ES-I3 (cell line): ENCODE results near the gene JSRP1.
"Not testable (repeated sequence)": the region's sequence is repeated elsewhere in the genome, so short reads cannot be mapped to it uniquely, and the experiment has no call there.

Experiments used
- H3K36me3 ChIP-seq: 2 replicates; pipeline ENCODE4 v1.6.1; 2013; ENCODE audit warnings: mild to moderate bottlenecking, low read length, control low read depth, moderate library complexity; ENCODE audit not compliant: insufficient read depth
- H3K4me1 ChIP-seq: 2 replicates; pipeline ENCODE4 v1.6.1; 2013; ENCODE audit warnings: mild to moderate bottlenecking, control low read depth, low read length; ENCODE audit not compliant: insufficient read depth
- H3K9ac ChIP-seq: 2 replicates; pipeline ENCODE4 v1.6.1; 2013; ENCODE audit warnings: low read depth, mild to moderate bottlenecking, low read length, moderate library complexity
- H3K9me3 ChIP-seq: 2 replicates; pipeline ENCODE4 v1.6.1; 2013; ENCODE audit warnings: mild to moderate bottlenecking, low read length, moderate library complexity; ENCODE audit not compliant: control insufficient read depth, insufficient read depth

Gene JSRP1

DNA sequence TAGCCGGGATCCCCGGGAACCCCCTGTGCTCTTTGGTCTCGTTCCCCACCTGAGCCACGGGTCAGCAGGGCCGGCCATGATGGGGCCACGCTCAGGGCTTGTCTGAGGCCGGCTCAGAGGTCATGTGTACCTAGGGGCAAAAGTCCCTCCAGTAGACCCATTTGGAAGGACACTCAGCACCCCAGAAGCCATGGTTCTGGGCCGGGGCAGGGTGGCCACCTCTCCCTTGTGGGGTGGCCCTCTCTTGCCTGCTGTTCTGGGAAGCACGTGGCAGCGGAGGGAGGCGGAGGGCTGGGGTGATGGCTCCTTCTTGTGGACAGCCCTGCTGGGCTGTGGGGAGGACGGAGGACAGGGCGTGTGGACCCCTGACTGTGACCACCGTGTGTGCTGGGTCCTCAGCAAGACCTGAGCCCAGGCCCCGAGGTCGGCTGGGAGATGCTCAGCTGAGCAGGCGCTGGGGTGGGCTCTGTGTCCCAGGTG lies 32.2 kb upstream of the JSRP1 start:
- H3K4me1 ChIP-seq: no peaks in the 10 kb centered on the region; the same call in 1 of the 2 replicates
- H3K36me3 ChIP-seq: no peaks in the 10 kb centered on the region
- no peaks in the 10 kb centered on the region for H3K9me3 ChIP-seq
- H3K9ac ChIP-seq: no peak overlapping the region

GRCh38 chr19:2287585-2288337 lies 31.5 kb upstream of the JSRP1 start:
- no peak overlapping the region for H3K9ac ChIP-seq
- H3K9me3 ChIP-seq: no peaks in the 10 kb centered on the region
- no peaks in the 10 kb centered on the region; the same call in 1 of the 2 replicates for H3K4me1 ChIP-seq
- H3K36me3 ChIP-seq: no peaks in the 10 kb centered on the region

DNA sequence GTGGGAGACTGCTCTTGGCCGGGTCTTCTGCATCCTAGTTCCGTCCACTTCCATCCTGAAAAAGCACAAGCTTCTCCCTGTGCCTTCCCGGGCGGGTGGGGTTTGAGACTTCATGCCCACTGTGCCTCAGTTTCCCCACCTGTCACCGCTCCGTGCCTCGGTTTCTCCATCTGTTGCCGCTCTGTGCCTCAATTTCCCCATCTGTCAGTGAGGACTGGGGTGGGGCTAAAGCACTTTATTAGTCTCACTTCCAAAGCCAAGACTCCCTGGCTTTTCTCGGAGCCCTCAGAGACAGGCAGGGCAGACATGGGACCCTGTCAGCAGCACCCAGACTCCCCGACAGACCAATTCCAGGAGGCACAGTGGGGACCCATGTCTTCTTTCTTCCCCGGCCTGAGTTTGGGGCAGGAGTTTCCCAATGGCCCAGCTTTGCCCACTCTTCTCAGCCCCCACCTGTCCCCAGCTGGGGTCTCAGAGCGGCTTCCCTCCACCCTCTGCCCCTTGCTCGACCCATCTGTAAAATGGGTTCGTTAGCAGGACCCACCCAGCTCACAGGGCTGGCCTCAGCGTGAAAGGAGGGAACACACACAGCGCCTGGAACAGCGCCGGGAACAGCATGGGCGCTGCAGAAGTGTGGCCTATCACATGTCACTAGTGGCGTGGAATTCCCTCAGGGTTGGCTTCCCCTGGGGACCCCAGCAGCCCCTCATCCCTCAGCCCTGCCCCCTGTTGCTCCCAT lies 30.4 kb upstream of the JSRP1 start:
- H3K36me3 ChIP-seq: no peaks in the 10 kb centered on the region
- H3K9ac ChIP-seq: no peak overlapping the region
- H3K4me1 ChIP-seq: no peaks in the 10 kb centered on the region; the same call in 1 of the 2 replicates
- H3K9me3 ChIP-seq: no peaks in the 10 kb centered on the region

DNA sequence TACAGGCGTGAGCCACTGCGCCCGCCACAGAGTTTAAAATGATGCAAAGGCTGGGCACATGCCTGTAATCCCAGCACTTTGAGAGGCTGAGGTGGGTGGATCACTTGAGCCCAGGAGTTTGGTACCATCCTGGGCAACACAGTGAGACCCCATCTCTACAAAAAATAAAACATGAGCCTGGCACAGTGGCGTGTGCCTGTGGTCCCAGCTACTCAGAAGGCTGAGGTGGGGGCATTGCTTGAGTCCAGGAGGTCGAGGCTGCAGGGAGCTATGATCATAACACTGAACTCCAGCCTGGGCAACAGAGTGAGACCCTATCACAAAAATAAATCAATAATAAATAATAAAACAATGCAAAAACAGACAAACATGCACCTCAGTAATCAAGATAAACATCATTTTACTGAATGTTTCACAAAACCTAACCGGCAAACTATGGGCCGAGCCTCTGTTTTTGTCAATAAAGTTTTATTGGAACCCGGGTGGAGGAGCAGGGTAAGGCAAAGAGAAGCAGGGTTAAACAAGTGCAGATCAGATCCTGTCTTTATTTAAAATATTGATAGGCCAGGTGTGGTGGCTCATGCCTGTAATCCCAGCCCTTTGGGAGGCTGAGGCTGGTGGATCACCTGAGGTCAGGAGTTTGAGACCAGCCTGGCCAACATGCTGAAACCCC lies 27.8 kb upstream of the JSRP1 start:
- Histone ChIP-seq H3K36me3 (no peaks in the 10 kb centered on the region), H3K4me1 (no peaks in the 10 kb centered on the region), H3K9ac (no peak overlapping the region), H3K9me3 (no peaks in the 10 kb centered on the region)

DNA sequence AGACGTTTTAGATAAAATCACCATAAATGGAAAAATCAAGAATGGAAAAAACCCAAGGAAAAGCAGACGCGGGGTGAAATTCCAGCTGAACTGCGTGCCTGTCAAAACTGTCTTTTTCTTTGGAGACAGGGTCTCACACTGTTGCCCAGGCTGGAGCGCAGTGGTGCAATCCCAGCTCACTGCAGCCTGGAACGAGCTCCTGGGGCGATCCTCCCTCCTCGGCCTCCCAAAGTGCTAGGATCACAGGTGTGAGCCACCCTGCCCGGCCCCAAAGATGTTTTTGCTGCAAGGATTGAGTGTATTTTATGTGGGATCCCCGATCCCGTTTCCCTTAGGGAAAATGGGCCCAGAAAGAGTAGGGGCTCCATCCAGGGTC lies 26.6 kb upstream of the JSRP1 start:
- no peaks in the 10 kb centered on the region for H3K4me1 ChIP-seq
- no peaks in the 10 kb centered on the region for H3K36me3 ChIP-seq
- no peak overlapping the region for H3K9ac ChIP-seq

DNA sequence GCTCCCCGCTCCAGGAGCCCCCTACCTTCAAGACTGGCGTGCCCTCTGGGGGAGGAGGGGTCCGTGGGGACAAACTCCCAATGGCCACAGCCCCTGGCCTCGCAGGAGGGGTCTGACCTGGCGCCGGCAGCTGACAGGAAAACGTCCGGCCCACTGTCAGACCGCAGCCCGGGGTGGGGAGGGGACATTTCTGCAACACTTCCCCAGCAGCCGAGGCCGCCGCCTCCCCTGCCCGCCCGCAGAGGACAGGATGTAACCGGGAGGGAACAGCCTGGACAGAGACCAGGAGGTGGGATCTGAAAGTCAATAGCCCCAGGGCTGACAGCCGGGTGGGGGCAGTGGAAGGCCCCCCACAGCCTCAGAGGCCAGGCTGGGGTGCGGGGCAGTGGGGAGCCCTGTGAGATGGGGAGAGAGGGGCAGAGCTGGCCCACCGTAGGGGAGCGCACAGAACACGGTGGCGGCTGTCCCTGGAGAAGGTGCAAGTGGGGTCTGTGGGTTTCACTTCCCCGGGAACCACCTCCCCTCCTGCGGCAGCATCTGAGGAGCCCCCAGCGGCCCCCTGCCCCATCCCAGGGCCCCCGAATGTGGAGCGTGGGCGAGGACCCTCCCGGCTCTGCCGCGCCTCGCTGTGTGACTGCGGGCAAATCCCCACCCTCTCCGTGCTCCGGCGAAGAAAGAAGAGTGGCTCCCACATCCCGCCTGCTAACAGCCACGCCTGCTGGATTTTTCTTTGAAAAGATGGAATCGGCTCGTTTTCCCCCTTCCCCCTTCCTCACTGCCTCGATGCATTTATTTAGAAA lies 26.0 kb upstream of the JSRP1 start, which contains the start of gene PEAK3:
Gene PEAK3, minus strand, starts transcription at position 114 of the 800 bp plus-strand sequence. CDS start 1,244 bp downstream, outside the sequence.
- Histone ChIP-seq H3K4me1 (no peaks in the 10 kb centered on the region), H3K36me3 (no peaks in the 10 kb centered on the region)

More for the DNA sequence above, 26.6 kb upstream of the JSRP1 start:
- no peaks in the 10 kb centered on the region for H3K9me3 ChIP-seq

GRCh38 chr19:2281265-2282061 lies 25.2 kb upstream of the JSRP1 start:
- peak overlapping the region; percentile 12; the same call in 1 of the 2 replicates for H3K9ac ChIP-seq
- not testable (repeated sequence) for H3K4me1 ChIP-seq, H3K36me3 ChIP-seq, H3K9me3 ChIP-seq

More for the DNA sequence above, 26.0 kb upstream of the JSRP1 start, which contains the start of gene PEAK3:
- no peaks in the 10 kb centered on the region for H3K9me3 ChIP-seq
- peak within 1 kb of the TSS; percentile 12; the same call in 1 of the 2 replicates for H3K9ac ChIP-seq

DNA sequence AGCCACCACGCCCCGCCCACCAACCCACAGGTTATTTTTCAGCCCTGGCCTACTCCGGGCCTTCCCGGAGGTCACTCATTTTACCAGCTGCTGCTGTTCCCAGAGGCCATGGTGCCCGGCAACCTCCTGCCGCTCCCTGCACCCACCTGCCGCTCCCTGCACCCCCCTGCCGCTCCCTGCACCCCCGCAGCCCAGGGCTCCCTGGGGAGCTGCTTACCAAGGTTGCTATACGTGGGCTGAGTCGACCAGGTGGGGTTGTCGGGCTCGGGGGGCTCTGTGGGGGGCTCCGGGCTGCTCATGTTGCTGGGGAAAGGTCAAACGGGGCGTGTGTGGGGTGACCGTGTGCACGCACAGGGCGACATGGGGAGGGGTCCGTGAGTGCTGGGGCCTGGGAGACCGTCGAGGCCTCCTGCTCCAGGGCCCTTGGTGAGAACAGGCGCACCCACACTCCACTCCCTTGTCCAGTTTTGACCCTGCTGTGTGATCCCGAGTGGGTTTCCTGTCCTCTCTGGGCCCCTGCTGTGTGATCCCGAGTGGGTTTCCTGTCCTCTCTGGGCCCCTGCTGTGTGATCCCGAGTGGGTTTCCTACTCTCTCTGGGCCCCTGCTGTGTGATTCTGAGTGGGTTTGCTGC lies 24.5 kb upstream of the JSRP1 start:
- Histone ChIP-seq H3K9ac (no peak overlapping the region), H3K9me3 (no peaks in the 10 kb centered on the region), H3K36me3 (no peaks in the 10 kb centered on the region), H3K4me1 (no peaks in the 10 kb centered on the region; the same call in 1 of the 2 replicates)

DNA sequence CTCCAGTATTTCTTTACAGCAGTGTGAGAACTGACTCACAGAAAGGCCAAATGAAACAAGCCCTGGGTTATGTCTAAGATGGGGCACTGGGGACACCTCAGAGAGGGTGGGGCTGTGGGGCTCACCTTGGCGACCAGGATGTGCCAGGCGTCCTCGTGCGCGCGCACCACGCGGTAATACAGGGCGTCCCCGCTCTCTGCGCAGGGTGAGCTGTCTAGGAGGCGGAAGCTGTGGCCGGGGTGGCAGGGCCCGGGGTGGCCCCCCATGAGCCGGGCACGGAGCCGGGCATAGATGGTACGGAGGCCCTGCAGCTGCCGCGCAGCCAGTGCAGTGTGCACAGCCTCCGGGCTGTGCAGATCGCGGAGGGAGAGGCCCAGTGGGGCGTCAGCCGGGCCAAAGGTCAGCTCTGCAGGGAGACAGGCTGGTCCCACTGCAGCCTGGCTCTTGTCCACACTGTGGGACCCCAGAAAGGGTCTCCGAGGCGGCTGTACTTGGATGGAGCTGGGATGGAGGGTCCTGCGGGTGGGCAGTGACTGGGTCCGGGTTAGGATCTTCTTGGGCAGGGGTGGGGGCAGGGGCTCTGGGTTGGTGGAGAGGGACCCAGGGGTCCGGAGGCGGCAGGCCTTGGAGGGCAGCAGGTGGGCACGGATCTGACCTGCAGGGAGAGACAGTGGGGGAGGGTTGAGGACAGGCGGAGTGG lies 22.4 kb upstream of the JSRP1 start:
- H3K36me3 ChIP-seq: no peaks in the 10 kb centered on the region
- H3K9me3 ChIP-seq: no peaks in the 10 kb centered on the region
- peaks cover 3% of the 10 kb centered on the region; the same call in 1 of the 2 replicates for H3K4me1 ChIP-seq
- H3K9ac ChIP-seq: no peak overlapping the region

DNA sequence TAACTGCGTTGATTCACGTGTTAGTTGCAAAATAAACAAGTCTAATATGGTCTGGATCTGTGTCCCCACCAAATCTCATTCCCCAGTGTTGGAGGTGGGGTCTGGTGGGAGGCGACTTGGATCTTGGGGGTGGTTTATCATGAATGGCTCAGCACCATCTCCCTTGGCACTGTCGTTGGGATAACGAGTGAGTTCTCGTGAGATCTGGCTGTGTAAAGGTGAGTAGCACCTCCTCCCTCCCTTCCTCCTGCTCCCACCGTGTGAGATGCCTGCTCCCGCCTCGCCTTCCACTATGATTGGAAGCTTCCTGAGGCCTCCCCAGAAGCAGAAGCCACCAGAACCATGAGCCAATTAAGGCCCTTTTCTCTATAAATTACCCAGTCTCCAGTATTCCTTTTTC lies 20.9 kb upstream of the JSRP1 start:
- H3K9ac ChIP-seq: no peak overlapping the region
- H3K9me3 ChIP-seq: no peaks in the 10 kb centered on the region
- H3K36me3 ChIP-seq: peaks cover 5% of the 10 kb centered on the region
- peaks cover 3% of the 10 kb centered on the region; the same call in 1 of the 2 replicates for H3K4me1 ChIP-seq

DNA sequence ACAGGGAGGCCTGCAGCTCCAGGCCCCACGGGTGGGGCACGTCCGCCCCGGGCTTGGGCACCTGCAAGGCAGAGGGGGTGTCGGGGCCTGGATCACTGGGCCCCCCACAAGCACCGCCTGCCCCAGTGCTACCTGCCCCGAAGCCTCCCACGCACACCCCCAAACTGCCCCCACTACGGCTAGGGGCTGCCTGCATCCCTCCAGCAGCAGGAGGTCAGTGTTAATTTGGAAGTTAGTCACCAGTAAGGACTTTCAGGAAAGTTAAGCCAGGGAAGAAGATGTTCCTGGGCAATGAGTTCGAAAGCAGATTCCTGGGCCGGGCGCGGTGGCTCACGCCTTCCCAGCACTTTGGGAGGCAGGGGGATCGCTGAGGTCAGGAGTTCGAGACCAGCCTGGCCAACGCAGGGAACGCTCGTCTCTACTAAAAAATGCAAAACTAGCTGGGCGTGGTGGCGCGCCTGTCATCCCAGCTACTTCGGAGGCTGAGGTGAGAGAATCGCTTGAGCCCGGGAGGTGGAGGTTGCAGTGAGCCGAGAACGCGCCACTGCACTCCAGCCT lies 20.3 kb upstream of the JSRP1 start:
- peaks cover 5% of the 10 kb centered on the region for H3K36me3 ChIP-seq
- H3K4me1 ChIP-seq: peaks cover 3% of the 10 kb centered on the region; the same call in 1 of the 2 replicates

More for the DNA sequence above, 20.3 kb upstream of the JSRP1 start:
- Histone ChIP-seq H3K9ac (no peak overlapping the region), H3K9me3 (no peaks in the 10 kb centered on the region)
